Thoracic aorta (tissue), 2 donors: ENCODE results near the gene FBXW2. TPM values are rescaled to one million over a fixed set of nuclear protein-coding genes. Genes with fewer than 3 reads are reported as not detected.
A peak's percentile ranks its signal among the peaks of the same experiment; 100 is the strongest.

ENCODE experiments used
- ATAC-seq: fragments of 150-250 bp; one replicate; pipeline ENCODE4 v1.8.0; 2017; ENCODE audit warnings: low read depth; ENCODE audit not compliant: insufficient number of reproducible peaks, low FRiP score
- DNase-seq: peaks from one replicate; pipeline ENCODE4 v3.0.0-alpha.2; 2020; ENCODE audit warnings: low spot score
- H3K27ac ChIP-seq, 2 donors: fragments of 200-600 bp; sonication (generic); 1 replicate in 1 of 2; 2 replicates in 1 of 2; pipeline ENCODE4 v1.5.1; 2016; ENCODE audit warnings: mild to moderate bottlenecking in 2 of 2, moderate library complexity in 2 of 2
- H3K27me3 ChIP-seq: fragments of 200-600 bp; sonication (generic); replicated peaks from 2 replicates; pipeline ENCODE4 v1.6.0; 2016; ENCODE audit warnings: mild to moderate bottlenecking; ENCODE audit not compliant: insufficient read depth
- H3K36me3 ChIP-seq: fragments of 200-600 bp; sonication (generic); one replicate; pipeline ENCODE4 v1.5.1; 2016
- H3K4me1 ChIP-seq, 2 donors: fragments of 200-600 bp; sonication (generic); 1 replicate in 1 of 2; 2 replicates in 1 of 2; pipeline versions ENCODE4 v1.5.1 to v1.6.0; 2016; ENCODE audit warnings: low read depth in 2 of 2, mild to moderate bottlenecking in 1 of 2; ENCODE audit not compliant: control insufficient read depth in 1 of 2
- H3K4me3 ChIP-seq: fragments of 200-600 bp; sonication (generic); 2 replicates; pipeline ENCODE4 v1.5.1; 2016; ENCODE audit warnings: mild to moderate bottlenecking
- H3K9me3 ChIP-seq: fragments of 200-600 bp; sonication (generic); 2 replicates; pipeline ENCODE4 v1.5.1; 2016
- total RNA-seq, 2 donors: library from RNA; depleted of rRNA; stranded (reverse); fragments of >200 nt; gene quantifications; one replicate each; pipeline versions ENCODE4 v1.1.0 to v1.2.3, GENCODE V29; 2016
- TF ChIP-seq, protein P1 (sequence below): fragments of 200-600 bp; sonication (generic); IDR thresholded peaks from one replicate; pipeline ENCODE4 v1.5.1; 2019; ENCODE audit warnings: antibody characterized with exemption

The FBXW2 gene
- total RNA-seq, 2 donors from 2014 or later: 41.7 to 79.7 TPM

DNA sequence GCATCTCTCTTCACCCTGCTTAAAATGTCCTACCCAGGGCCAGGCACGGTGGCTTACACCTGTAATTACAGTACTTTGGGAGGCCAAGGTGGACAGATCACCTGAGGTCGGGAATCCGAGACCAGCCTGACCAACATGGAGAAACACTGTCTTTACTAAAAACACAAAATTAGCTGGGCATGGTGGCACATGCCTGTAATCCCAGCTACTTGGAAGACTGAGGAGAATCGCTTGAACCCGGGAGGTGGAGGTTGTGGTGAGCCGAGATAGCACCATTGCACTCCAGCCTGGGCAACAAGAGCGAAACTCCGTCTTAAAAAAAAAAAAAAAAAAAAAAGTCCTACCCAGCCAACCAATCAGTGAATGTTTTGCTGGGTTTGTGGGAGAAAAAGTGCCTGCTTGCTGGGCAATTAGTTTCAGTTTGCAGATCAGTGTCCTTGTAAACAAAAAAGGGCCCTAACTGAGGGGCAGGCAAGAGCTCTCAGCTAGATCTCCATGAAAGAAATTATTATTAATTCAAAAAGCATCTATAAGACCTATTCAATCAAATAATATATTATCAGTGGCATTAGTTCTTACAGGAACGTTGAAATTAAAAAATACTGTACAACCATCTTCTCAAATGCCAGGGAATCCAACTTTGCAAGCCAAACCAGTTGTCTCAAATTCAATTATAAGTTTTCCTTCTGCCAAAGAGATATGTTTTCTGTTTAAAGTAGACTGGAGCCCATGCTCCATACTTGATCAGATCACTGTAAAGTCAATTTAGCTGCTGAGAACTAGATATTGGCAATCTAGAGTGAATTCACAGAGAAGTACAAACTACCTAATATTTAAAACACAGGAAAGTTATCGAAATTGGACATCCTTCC is 82.9 kb downstream of the FBXW2 start:
- Histone ChIP-seq H3K27me3 (no peaks in the 10 kb centered on the region), H3K4me3 (peak overlapping the region; percentile 66), H3K4me1 (peaks cover 14 to 47% of the 10 kb centered on the region in 2 donors), H3K36me3 (no peaks in the 10 kb centered on the region), H3K9me3 (no peaks in the 10 kb centered on the region), H3K27ac (peak overlapping the region in 1 of 2 donors; percentile 34)
- ATAC-seq (no peak), DNase-seq (no peak)
- TF ChIP-seq, protein P1, sequence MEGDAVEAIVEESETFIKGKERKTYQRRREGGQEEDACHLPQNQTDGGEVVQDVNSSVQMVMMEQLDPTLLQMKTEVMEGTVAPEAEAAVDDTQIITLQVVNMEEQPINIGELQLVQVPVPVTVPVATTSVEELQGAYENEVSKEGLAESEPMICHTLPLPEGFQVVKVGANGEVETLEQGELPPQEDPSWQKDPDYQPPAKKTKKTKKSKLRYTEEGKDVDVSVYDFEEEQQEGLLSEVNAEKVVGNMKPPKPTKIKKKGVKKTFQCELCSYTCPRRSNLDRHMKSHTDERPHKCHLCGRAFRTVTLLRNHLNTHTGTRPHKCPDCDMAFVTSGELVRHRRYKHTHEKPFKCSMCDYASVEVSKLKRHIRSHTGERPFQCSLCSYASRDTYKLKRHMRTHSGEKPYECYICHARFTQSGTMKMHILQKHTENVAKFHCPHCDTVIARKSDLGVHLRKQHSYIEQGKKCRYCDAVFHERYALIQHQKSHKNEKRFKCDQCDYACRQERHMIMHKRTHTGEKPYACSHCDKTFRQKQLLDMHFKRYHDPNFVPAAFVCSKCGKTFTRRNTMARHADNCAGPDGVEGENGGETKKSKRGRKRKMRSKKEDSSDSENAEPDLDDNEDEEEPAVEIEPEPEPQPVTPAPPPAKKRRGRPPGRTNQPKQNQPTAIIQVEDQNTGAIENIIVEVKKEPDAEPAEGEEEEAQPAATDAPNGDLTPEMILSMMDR: no peak

DNA sequence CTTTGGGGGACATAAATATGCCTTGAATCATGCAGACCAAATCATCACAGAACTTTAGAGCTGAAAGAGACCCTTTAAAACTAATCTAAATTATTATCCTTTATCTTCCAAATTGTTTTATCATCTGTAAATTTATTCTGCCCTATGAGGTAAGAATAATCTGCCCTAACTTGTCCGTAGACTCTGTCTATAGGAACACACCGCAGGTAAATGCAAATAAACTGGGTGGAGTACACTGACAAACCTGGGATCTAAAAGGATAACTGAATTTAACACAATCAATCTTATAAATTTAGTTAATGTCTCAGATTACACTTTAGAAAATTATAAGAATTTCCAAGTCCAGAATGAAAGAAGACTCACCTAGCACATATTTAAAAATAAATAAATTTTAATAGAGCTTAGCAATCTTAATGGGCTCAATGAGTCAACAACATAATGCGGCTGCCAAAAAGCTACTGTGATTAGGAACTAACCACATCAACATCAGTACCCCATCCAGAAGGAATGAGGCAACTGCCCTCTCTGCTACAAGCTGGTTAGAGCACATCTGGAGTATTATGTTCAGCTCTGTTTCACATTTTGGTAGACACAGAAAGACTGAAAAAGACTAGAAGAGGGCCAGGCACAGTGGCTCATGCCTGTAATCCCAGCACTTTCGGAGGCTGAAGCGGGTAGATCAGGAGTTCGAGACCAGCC is 84.5 kb downstream of the FBXW2 start:
- ATAC-seq (no peak), DNase-seq (no peak)
- Histone ChIP-seq H3K4me3 (no peak overlapping the region), H3K4me1 (peaks cover 14 to 40% of the 10 kb centered on the region in 2 donors), H3K27me3 (no peaks in the 10 kb centered on the region), H3K9me3 (no peaks in the 10 kb centered on the region), H3K36me3 (no peaks in the 10 kb centered on the region), H3K27ac (no peak overlapping the region)
- TF ChIP-seq, protein P1: no peak

DNA sequence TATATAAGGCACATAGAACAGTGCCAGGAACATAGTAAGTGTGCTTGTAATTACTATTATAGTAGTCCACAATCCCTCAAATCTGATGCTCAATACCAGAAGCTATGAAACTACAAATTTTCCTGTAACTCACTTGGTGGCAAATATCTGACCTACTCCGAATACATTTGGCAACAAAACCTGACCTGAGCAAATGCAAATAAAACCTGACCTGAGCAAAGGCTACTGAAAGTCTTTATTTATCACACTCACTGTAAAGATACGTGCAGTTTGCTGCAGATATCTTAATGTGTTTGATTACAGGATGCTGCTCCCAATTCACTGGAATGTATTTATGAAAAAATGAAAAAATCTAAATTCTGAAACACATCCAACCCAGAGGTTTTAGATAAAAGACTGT is 86.0 kb downstream of the FBXW2 start:
- TF ChIP-seq, protein P1: no peak
- Histone ChIP-seq H3K4me1 (peaks cover 7 to 27% of the 10 kb centered on the region in 2 donors), H3K9me3 (no peaks in the 10 kb centered on the region), H3K27ac (no peak overlapping the region), H3K4me3 (no peak overlapping the region), H3K36me3 (no peaks in the 10 kb centered on the region), H3K27me3 (no peaks in the 10 kb centered on the region)
- ATAC-seq (no peak), DNase-seq (no peak)

Other genes starting within 250 kb of the FBXW2 start
- 100 to 1,000 TPM in 1 of 2 donors, 10 to 100 TPM in 1; 67.8 to 132 TPM for gene CDK5RAP2, start 213.2 kb downstream of the FBXW2 start, total RNA-seq
- 10 to 100 TPM; 19.2 to 27.3 TPM for gene MEGF9, start 78.9 kb downstream of the FBXW2 start, total RNA-seq
- gene PSMD5, start 49.5 kb upstream of the FBXW2 start, total RNA-seq: 10 to 100 TPM; 19.4 to 55.7 TPM
- 10 to 100 TPM; 47.9 to 81.7 TPM for gene PHF19, start 83.8 kb upstream of the FBXW2 start, total RNA-seq
- gene TRAF1, start 133.4 kb upstream of the FBXW2 start, total RNA-seq: 10 to 100 TPM; 36.4 to 52.5 TPM